ENCODE data around the gene MTOR.

MTOR gene

GRCh38 chr1:11062965-11063401 is 199.4 kb downstream of the MTOR start:
- DNase-seq (ENCODE audit: low read depth) = no peak
- H3K4me3 ChIP-seq (replicated peaks; ENCODE audit: low read depth, low read length) = no peak overlapping the region
- TF ChIP-seq, protein P1, sequence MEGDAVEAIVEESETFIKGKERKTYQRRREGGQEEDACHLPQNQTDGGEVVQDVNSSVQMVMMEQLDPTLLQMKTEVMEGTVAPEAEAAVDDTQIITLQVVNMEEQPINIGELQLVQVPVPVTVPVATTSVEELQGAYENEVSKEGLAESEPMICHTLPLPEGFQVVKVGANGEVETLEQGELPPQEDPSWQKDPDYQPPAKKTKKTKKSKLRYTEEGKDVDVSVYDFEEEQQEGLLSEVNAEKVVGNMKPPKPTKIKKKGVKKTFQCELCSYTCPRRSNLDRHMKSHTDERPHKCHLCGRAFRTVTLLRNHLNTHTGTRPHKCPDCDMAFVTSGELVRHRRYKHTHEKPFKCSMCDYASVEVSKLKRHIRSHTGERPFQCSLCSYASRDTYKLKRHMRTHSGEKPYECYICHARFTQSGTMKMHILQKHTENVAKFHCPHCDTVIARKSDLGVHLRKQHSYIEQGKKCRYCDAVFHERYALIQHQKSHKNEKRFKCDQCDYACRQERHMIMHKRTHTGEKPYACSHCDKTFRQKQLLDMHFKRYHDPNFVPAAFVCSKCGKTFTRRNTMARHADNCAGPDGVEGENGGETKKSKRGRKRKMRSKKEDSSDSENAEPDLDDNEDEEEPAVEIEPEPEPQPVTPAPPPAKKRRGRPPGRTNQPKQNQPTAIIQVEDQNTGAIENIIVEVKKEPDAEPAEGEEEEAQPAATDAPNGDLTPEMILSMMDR (IDR thresholded peaks at IDR 0.05; ENCODE audit: low read length, missing control alignments) = no peak

DNA sequence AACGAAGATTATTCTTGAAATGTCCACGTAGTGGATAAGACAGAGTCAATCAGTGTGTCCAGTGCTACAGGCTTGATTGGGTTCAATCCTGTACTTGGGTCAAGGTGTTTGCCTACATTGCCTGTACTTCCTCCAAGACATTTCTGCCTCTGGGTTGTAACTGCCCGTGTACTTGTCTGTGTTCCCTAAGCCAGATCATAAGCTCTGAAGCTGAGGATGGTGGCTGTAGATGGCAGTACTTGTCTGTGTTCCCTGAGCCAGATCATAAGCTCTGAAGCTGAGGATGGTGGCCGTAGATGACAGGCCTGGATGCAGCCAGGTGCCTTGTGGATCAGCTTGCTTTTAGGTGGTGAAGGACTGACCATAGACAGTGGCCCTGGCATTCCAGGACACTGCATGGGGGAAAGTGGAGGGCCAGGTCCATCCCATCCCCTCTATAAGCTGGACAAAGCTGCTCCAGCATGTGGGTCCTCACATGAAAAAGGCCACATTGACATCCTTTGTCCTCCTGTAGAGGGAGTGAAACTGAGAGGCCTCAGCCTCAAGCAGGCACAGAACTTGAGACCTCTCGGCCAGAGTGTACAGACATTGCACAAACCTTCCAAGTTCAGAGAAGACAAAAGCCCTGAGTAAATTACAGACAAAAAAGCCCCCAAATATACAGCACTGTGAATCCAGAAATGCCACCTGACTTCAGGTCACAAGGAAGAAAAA is 200.5 kb downstream of the MTOR start:
- DNase-seq (ENCODE audit: low read depth) = no peak
- TF ChIP-seq, protein P1 (IDR thresholded peaks at IDR 0.05; ENCODE audit: low read length, missing control alignments) = no peak
- no peak overlapping the region for H3K4me3 ChIP-seq (replicated peaks; ENCODE audit: low read depth, low read length)

DNA sequence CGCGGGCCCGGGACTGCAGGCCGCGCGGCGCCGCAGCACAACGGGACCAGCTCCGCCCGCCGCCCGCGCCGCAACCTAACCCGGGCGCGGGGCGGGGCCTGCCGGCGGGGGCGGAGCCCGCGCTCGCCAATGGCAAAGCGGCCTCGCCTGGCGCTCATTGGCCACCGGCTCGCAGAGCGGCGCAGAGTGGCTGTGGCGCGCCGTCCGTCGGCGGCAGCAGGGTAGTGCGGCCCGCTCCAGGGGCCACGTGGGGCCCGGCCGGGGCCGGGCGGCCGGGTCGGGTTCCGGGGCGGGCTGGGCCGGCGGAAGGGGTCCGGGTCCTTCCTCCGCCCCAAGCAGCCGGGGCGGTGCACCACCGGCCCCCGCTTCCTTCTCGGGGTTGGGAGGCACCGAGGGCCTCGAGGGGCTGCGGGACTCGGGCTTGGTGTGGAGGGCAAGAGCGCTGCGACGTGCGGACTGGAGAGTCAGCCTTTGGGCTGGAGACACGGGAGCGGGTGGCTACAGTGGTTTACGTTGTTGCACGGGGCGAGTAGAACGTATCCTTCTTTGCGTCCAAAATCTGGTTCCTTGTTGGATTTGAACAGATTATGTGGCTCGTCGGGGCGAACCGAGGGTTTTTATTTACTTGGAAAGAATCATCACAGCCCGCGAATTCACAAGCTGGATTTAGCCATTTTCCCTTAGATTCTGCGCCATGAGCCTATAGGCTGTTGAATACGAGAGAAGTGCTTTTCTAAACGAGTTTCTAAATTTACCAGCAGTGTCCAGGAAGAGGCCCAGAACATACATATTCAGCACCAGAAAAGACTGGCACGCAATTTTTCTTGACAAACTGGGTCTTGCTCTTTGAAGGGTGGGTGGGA is 202.2 kb downstream of the MTOR start, which contains the start of gene SRM:
SRM (minus strand) TSS at position 51 of the 863 bp plus-strand sequence. CDS start 75 bp downstream, outside the sequence.
- DNase-seq (ENCODE audit: low read depth) = peak; percentile 89
- TF ChIP-seq, protein P1 (IDR thresholded peaks at IDR 0.05; ENCODE audit: low read length, missing control alignments) = peak; percentile 6
- H3K4me3 ChIP-seq (replicated peaks; ENCODE audit: low read depth, low read length) = peak within 1 kb of the TSS; percentile 79

DNA sequence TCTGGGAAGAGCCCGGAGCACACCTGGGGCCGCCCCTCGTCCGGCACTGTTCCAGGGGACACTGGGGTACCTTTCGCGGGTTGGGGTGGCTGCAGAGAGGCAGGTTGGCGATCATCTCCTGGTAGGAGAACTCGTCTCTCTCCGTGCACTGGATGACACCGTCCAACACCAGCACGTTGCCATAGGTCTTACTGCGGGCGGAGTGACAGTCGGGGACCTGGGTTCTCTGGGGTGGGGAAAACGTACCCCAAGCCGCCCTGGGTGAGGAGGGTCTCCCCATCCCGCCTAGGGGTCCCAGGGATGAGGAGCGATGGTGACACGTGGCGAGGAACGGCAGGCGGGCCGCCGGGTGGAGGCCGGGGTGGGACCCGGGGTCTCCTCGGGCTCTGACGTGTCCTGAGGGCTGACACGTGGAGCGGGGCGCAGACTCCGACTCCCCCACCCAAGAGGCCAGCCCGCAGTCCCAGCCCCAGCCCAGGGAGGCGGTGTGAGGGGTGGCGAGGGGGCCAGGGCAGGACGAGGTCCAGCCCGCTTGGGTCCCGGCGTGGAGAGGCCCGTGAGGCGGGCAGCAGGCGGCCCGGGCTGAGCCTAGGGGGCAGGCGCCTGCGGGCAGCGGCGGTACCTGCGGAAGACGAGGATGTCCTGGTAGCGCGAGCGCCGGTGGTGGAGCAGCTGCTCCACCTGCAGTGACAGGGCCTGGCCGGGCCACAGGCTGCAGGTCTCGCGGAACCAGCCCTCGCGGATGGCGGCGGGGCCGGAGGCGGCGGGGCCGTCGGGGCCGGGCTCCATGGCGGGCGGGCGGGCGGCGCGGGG is 203.0 kb downstream of the MTOR start:
- DNase-seq (ENCODE audit: low read depth) = no peak
- TF ChIP-seq, protein P1 (IDR thresholded peaks at IDR 0.05; ENCODE audit: low read length, missing control alignments) = no peak
- peak overlapping the region; percentile 79 for H3K4me3 ChIP-seq (replicated peaks; ENCODE audit: low read depth, low read length)

- TF ChIP-seq, protein P1 (IDR thresholded peaks at IDR 0.05; ENCODE audit: low read length, missing control alignments) = no peak
- no peak for DNase-seq (ENCODE audit: low read depth)
- H3K4me3 ChIP-seq (replicated peaks; ENCODE audit: low read depth, low read length) = peak overlapping the region; percentile 79
These were observed 203.7 kb downstream of the MTOR start for GRCh38 chr1:11058595-11059154.

- no peak overlapping the region for H3K4me3 ChIP-seq (replicated peaks; ENCODE audit: low read depth, low read length)
- DNase-seq (ENCODE audit: low read depth) = no peak
- TF ChIP-seq, protein P1 (IDR thresholded peaks at IDR 0.05; ENCODE audit: low read length, missing control alignments) = no peak
These were observed 204.3 kb downstream of the MTOR start for GRCh38 chr1:11058026-11058425.
